Measurements from ENCODE around the gene BRI3BP.
"Not testable (repeated sequence)": the region's sequence is repeated elsewhere in the genome, so short reads cannot be mapped to it uniquely, and the experiment has no call there.

BRI3BP gene

DNA sequence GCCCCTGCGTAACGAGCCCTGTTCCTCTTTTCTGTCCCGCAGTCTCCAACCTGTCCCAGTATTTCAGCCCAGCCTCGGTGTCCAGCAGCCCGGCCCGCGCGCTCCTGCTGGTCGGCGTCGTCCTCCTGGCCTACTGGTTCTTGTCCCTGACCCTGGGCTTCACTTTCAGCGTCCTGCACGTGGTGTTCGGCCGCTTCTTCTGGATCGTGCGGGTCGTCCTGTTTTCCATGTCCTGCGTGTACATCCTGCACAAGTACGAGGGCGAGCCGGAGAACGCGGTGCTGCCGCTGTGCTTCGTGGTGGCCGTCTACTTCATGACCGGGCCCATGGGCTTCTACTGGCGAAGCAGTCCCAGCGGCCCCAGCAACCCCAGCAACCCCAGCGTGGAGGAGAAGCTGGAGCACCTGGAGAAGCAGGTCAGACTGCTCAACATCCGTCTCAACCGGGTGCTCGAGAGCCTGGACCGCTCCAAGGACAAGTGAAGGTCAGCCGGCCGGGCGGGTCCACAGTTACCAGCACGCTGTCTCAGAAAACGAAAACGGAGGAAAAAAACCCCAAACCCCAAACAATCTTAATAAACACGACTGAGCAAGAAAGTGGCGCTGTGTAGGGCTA, 31.6 kb downstream of the BRI3BP start:
- no peak for DNase-seq

DNA sequence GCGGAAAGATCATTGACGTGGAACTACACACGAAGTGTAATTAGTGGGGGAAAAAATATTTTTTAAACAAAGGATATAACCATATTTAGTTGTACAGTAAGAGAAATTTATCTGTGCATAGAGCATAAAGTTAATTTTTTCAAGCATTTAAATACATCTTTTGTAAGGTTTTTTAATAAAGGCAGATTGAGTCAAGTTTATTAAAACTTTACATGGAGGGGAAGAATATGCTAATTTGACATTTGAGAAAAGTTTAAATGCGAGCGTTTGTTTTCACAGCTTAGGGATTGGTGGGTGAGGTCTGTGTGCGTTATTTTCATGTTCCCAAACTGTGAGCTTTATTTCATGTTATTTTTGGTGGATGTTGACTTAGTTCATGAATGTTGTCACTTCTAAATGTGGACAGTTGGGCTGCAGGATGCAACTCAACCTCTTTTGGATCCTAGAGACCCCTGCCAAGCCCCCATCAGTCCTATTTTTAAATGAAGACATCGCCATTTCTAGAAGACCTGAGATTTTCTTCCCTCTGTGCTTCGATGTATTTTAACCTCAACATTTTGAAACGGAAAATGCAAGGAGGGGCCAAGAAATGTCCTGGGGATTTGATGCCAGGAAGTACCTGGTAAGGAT, 32.3 kb downstream of the BRI3BP start:
- no peak for DNase-seq

DNA sequence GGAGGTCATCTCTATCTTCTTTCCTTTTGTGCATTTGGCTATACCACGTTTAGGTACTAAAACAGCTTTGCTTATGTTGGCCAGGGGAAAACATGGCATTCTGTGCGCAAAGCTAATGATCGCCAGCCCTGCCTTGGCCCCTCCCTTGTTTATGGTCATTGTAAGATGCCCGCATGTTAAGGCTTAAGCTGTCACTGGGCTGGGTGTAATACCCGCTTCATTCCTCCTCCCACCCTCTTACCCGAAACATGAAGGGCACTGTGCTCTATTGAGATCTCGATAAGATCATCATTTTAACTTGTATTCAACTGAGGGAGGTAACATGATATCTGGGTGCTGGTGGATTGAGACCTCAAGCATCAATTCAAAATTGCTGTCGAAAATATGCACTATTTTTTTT, 34.7 kb downstream of the BRI3BP start:
- DNase-seq: no peak

DNA sequence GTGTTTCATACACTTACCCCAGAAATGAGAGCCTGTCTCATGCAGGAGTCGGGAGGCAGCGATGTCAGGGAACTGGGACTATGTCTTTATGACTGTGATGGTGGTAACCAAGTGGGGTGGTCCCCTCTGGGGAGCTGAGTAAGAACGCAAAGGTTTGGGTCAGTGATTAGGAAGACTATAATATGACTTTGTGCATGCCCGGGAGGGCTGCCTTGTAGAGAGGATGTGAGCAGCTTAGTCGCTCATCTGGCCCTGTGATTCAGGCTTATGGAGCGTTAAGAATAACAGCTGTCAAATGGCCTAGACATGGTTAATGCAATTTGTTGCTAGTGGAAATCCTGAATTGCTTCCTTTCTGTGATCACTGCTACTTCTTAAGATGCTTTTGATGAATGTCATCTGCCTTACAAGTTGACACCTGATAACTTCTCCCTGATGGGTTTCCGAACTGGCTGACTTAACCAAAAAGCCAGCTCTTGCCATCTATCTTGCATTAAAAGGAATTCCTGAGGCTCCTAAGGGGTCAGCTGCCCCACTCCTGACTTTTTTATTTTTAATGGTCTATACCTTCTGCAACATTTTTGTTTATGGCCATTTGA, 36.4 kb downstream of the BRI3BP start:
- DNase-seq: no peak

DNA sequence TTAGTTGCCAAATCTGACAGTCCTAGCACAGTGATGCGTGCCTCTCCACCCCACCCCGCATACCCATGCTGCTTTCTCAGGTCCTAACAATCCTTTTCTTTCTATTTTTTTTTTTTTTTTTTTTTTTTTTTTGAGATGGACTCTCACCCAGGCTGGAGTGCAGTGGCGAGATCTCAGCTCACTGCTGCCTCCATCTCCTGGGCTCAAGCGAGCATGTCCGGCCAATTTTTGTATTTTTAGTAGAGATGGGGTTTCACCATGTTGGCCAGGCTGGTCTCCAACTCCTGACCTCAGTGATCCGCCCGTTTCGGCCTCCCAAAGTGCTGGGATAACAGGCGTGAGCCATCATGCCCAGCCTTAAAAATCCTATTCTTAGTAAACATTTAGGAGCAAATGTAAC, 38.0 kb downstream of the BRI3BP start:
- DNase-seq: not testable (repeated sequence)

DNA sequence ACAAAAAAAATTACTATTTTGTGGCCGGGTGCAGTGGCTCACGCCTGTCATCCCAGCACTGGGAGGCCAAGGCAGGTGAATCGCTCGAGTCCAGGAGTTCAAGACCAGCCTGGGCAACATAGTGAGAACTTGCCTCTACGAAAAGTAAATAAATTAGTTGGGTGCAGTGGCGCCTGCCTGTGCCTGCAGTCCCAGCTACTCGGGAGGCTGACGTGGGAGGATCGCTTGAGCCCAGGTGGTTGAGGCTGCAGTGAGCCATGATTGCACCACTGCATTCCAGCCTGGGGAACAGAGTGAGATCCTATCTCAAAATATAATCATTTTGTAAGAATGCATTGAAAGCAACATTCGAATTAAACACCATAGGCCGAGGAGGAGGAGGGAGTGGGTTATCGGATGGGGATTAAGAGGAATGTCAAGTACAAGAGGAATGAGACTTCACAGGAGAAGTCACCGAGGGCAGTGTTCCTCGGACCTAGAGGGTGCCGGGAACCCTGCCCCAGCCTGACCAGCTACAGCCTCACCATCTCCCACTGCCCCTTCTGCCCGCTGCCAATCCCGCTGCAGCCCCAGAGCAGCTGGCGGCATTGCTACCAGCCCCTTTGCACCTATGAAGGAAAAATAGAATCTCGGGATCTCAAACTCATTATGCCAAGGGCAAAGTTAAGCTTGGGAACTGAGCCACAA, 39.2 kb downstream of the BRI3BP start:
- no peak for DNase-seq

DNA sequence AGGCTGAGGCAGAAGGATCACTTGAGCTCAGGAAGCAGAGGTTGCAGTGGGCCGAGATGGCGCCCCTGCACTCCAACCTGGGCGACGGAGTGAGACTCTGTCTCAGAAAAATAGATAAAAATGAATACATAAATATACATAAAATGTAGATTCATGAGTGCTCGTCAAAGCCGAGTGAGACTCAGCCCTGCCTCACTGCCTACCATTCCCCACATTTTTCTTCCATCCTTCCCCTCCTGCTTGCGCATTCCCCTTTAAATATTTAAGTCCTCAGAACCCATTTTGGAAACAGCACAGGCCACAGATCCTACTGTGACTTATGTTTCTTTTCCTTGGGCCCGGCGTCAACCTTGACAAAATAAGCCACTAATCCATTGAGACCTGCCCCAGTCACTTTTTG, 39.8 kb downstream of the BRI3BP start:
- DNase-seq: no peak

DNA sequence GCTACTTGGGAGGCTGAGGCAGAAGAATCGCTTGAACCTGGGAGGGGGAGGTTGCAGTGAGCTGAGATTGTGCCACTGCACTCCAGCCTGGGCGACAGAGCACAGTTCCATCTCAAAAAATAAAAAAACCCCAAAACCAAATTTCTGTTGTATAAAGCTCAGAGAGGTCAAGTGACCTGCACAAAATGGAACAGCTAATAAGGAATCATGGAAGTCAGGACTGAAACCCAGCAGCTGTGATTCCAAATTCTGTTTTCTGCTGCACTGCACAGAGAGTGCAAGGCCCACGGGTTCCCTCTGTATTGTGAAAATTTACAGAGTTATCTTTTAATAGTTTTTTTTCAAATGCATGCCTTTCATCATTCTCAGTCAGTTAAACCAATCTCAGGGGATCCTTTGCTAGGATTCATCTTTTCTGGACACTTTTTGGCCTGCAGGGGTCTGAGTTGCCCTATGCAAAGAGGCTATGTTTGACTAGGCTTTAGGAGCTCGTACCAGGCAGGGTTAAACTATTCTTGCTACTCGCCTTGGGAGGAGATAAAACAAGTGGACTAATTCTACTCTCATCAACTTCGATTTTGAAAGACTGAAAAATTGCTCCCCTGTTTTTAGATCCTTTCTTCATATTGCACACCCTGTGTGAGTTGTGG, 45.7 kb downstream of the BRI3BP start:
- DNase-seq: no peak

DNA sequence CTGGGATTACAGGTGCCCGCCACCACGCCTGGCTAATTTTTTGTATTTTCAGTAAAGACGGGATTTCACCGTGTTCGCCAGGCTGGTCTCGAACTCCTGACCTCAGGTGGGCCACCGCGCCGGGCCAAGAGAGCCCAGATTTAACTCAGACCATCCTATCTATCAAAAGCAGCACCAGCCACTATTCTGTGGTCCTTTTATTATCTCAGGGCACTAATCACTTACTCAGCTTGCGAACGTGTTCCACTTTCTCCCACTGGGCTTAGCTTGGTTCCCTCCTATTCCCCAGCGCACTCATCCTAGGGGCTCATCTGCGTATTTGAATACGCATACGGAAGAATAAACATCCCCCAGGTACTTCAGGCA, 55.6 kb downstream of the BRI3BP start:
- no peak for DNase-seq

DNA sequence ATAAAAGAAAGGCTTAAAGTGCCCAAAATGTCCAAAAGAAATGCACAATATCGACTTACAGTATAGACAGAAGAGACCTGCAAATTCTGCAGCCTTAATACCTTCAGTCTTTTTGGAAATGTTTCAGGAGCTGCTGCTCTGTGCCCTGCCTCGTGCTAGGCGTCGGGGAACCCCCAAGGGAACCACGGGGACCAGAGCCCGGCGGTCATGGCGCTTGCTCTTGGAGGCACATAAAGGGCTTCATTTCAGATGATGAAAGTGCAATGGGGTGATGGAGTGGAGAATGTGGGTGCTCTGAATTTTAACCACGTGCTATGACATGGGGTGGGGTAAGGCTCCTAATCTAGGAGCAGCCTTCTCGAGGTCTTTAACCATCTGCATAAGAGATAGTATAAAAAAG, 57.0 kb downstream of the BRI3BP start:
- DNase-seq: no peak

DNA sequence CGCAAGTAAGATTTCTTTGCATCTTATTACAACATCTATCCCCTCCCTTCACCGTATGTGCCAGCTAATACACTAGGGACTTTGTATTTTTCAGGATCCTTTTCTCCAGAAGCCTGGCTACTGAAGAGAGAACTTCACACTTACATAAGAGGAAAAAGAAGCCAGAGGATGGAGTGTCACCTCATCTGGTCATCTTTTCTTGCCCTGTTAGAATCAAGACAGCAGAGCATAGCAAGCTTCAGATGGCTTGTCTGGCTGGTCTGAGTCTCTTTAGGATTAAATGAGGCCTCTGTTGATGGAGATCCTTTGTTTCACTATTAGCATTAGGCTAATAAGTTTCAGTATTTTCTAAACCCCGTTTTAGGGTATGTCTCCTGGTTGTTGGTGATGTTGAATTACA, 57.4 kb downstream of the BRI3BP start:
- no peak for DNase-seq

DNA sequence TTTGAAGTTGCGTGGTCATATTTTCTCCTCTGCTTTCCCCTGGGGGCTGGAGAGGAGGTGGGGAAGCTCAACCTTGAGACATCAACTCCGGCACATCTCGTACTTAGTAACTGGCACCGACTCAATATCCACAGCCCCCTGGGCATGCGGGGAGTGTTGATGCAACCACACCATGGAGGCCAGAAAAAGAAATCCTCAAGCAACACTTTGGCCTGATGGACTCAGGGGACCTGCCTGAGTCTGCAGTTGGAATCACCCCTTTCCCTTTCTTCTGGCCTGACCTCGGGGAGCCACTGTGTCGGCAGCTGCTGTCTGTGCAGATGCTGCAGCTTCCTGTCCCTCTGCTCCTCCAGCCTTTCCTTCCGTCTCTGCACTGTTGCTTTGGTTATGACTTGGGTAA, 60.4 kb downstream of the BRI3BP start:
- DNase-seq: no peak

DNA sequence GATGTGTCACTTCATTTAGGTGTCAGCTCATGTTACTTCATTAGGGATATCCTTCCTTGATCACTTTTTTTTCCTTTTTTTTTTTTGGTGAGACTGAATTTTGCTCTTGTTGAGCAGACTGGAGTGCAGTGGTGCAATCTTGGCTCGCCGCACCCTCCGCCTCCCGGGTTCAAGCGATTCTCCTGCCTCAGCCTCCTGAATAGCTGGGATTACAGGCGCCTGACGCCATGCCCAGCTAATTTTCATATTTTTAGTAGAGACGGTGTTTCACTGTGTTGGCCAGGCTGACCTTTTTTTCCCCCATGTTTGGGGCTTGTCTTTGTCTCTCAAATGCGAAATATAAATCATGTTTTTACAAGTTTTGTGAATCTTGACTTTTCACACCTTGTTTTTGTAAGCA, 62.1 kb downstream of the BRI3BP start:
- no peak for DNase-seq

DNA sequence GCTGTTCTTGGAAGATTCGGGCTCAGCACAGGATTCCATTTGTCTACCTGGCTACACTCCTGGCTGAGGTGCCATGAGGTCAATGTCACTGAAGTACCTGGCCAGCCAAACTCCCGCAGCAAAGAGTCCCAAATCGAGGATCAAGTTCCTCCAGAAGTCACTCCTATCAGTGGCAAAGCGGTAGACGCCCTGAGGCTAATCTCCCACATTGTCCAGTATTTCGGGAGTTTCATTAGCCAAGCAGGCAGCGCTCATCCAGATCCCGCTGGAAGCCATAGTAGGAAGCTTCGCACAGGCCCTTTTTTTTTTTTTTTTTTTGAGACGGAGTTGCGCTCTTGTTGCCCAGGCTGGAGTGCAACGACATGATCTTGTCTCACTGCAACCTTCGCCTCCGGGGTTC, 62.9 kb downstream of the BRI3BP start:
- no peak for DNase-seq

DNA sequence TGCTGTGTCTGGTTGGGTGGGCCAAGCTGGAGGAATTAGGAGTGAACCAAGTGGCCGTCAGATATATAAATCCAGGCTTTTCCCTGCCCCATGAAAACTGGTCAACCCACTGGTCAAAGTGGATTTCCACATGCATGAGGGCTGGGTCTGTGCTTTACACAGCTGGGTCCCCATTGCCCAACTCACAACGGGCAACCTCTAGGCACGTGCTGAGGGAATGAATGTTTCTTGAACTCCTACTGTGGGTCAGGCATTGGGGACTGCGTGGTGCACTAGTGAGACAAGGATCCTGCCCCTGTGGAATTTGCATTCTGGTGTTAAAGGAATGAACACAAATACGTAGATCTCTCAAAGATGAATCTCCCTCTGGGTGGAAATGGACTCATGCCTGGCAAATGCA, 64.3 kb downstream of the BRI3BP start:
- no peak for DNase-seq

DNA sequence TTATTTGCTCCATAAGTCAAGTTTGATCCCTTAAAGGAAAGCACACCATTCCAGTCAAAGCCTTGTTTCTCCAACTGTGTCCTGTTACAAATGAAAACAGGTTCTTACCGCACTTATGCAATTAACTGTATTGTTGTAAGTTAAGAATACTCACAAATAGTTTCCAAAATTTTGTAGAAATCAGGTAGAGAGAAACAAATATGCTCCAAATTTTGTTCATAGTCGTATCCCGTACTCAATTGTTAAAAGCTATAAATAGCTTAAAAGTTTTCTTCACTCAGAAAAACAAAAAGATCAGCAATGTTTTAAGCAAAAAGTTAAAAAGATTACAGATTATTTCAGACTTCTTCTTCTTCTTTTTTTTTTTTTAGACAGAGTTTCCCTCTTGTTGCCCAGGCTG, 67.8 kb downstream of the BRI3BP start:
- DNase-seq: no peak

DNA sequence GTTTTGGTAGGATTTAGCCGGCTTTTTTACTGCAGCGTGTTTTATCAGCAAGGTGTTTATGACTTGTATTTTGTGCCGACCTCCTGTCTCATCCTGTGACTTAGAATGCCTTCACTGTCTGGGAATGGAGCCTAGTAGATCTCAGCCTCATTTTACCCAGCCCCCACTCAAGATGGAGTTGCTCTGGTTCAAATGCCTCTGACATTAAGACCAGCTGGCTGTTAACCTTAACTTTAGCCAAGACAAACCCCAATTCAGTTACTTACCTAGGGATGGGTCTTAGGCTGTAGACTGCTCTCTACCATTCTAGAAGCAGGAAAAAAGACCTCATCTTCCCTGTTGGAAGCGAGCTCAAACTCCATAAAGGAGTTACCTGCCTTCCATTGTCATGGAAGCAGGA, 70.1 kb downstream of the BRI3BP start:
- DNase-seq: not testable (repeated sequence)

DNA sequence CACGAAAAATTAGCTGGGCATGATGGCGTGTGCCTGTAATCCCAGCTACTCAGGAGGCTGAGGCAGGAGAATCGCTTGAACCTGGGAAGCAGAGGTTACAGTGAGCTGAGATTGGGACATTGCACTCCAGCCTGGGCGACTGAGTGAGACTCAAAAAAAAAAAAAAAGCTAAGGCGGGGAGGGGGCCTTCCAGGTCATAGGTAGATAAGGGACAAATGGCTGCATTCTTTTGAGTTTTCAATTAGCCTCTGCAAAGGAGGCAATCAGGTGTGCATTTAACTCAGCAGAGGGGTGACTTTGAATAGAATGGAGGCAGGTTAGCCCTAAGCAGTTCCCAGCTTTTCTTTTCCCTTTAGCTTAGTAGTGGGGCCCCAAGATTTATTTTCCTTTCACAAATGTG, 71.0 kb downstream of the BRI3BP start:
- DNase-seq: no peak

DNA sequence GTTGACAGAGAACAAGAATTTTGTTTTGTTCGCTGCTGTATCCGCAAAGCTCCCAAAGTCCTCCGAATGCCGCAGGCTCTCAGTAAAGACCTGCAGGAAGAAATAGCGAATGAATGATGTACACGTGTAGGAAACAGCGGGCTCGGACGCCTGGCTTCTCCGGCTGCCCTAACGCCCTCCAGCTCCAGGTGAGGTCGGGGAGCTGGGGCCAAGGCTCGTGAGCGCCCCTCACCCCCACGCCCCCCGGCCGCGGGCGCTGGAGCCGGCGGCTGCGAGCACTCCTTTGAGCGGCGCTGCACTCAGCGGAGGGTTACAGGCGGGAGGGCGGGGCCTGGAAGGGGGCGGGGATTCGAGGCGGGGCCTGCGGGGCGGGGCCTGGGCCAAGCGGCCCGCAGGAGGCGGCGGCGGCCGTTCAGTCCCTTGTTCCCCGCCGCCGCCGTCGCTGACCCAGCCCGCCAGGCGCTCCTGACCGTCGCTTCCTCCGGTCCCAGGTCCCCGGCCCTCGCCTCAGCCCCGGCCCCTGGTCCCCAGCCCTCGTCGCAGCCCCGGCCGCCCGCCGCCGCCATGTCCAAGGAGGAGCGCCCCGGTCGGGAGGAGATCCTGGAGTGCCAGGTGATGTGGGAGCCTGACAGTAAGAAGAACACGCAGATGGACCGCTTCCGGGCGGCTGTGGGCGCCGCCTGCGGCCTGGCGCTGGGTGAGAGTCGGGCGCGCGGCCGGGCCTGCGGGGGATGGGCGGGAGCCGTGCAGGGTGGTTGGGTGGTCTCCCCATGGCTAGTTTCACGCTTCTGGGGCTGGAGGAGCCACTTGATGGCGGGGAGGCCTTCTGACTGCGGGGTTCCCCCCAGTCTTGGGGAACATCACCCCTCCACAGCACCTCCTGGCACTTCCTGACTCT, 71.8 kb downstream of the BRI3BP start, which contains the start of gene AACS:
Gene AACS (plus strand): TSS at position 415 of the 898 bp plus-strand sequence. CDS start 150 bp downstream, at position 565.
- peak; percentile 75 for DNase-seq

DNA sequence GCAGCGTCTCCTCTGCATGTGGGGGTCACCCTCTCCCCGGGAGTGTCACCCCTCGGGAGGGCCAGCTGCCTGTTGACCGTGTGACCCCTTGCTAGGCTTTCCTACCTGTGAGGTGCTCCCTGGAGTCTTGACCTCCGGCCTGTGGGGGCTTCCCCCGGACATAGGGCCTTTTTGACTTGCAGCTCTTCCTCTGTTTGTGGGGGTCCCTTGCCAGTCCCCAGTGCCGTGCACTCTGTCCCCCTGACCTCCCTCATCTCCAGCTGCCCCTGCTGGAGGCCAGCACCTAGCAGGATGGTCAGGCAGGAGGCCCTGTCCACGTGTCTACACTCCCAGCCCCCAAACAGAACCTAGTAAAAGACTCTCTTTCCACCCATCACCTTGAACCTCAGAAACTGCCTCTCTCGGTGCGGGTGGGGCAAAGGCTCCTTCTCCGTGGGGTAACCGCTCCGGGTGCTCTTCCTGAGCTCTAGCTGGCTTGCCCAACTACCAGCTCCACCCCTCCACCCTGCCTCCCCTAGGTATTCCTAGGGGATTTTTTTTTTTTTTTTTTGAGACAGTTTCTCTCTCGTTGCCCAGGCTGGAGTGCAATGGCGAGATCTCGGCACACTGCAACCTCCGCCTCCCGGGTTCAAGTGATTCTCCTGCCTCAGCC, 72.6 kb downstream of the BRI3BP start:
- DNase-seq: no peak

DNA sequence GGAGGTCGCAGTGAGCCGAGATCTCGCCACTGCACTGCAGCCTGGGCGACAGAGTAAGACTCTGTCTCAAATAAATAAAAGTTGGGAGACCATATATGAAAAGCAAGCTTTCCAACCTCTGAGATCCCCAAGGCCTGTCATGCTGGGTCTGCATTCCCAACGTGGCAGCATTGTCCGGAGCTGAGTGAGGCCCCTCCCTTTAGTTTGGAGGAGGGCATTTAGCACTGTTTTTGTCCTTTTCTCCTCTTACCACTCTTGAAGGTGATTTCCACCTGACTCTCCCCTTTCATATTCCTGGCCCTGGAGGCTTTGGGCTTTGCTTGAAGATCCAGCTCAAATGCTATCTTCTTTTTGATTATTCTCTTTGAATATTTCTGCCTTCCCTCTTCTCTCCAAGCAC, 74.9 kb downstream of the BRI3BP start:
- DNase-seq: no peak

DNA sequence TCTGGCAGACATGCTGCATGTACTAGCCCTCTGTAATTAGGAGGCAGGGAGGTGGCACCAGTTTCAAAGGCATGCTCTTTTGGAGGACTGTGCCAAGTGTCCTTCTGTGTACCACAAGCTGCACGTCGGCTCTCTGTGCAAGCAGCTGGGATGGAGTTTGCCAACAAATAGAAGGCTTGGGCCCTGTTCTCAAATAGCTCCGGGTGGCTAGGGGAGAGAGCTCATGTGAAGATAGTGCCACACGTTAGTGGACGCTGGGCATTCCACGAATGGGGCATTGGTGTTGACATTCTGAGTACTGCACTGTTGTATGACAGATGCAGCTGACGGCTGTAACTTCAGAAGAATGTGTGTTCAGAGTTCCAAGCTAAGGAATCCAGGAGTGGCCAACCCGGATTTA, 76.2 kb downstream of the BRI3BP start:
- DNase-seq: no peak

Data from activated CD4-positive, alpha-beta T cell treated with anti-CD3 and anti-CD28 coated beads, Interleukin-2, amount 50 U/mL, for 1 hour (primary cell).